GM21390 (cell line): ENCODE results near the gene SLC24A5.

Experiments
- ATAC-seq: cut with Tn5 transposase; IDR thresholded peaks from one replicate; pipeline ENCODE4 v1.9.1; 2021; ENCODE audit not compliant: unreplicated experiment

Gene SLC24A5

DNA sequence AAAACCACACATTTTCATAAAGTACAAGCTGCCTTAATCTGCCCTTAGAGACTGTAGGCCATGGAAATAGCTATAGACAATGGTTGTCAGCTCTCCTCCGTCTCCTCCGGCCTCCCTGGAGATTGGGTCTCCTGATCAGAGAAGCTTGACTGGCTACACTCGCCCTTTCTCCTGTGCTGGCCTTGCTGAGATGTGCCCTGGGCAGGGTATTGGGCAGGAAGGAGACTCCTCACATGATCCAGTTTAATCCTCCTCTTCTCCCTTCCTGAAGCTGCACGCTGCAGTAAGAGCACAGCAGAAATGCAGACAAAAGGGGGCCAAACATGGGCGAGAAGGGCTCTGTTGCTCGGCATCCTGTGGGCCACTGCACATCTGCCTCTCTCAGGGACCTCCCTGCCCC is at the start of gene SLC24A5:
SLC24A5 (plus strand) TSS at position 246 of the 400 bp plus-strand sequence; CDS start at position 301, 55 bp downstream.
- no peak for ATAC-seq

DNA sequence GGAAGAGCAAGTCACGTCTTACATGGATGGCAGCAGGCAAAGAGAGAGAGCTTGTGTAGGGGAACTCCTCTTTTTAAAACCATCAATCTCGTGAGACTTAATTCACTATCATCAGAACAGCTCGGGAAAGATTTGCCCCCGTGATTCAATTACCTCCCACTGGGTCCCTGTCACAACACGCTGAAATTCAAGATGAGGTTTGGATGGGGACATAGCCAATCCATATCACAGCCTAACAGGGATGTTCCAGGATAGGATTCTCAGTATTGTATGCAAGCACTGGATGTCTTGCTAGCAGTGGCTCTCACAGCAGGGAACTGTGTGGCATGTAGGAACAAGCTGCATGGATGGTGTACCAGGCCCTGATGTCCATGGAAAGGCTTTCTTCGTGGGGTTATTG is 47.8 kb upstream of the SLC24A5 start:
- no peak for ATAC-seq

DNA sequence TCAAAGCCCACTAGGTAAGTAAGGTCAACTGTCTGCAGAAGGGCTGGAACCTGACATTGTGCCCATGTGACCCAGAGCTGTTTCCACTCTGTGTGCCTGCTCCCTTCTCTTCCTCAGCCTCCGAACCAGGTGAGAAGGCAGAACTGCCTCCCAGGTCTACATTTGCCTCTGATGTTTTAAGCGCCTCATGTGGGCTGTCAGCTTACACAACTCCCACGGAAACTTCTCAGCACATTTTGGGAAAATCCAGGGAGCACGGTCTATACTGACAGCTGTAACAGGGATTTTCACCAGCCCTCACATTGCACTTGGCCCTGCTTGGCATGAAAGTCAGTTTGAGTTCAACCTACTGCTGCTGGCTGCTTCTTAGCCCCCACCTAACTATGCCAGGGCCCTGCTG is 46.9 kb upstream of the SLC24A5 start:
- ATAC-seq, result no peak

DNA sequence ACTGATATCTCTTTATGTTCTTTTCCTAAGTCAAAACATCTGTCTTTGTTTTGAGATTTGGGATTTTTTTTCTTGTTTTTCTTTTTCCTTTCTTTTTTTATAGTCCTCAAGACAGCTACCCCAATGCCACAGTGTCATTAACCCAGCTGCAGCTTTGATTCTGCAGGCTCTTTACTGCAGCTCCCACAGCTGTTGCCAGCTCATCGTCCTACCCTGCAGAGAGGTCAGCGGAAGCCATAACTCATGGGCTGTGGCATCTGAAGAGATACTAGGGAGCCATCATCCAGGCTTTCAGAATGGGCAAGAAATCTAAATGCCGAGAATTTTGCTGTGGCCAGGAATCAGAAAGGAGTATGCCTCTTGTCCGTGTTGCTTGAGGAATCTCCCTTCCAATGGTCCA is 44.3 kb upstream of the SLC24A5 start:
- ATAC-seq, result no peak

DNA sequence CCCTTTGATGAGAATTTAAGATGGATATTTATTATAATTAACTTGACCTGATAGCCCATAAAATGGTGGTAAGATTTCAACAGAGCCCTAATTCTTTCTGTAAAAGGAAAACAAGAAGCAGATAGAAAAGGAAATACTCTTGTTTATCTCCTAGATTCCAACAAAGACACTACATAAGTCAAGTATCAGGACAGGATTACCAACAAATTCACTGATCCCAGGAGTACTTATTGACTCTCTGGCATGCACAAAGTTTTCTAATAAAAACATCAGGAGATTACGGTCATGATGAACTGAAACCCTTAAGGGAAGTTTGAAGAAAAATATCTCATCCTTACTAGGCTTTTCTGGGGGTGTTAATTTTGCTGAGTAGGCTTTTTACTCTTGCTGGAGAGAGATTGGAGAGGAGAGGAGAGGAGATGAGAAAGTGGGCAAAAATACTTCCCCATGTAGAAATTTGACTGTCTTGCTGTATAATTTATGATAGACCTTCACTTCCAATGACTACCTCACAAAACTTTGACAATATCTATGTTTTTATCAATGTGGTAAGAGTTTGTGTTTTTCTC is 43.1 kb upstream of the SLC24A5 start:
- ATAC-seq, result no peak

DNA sequence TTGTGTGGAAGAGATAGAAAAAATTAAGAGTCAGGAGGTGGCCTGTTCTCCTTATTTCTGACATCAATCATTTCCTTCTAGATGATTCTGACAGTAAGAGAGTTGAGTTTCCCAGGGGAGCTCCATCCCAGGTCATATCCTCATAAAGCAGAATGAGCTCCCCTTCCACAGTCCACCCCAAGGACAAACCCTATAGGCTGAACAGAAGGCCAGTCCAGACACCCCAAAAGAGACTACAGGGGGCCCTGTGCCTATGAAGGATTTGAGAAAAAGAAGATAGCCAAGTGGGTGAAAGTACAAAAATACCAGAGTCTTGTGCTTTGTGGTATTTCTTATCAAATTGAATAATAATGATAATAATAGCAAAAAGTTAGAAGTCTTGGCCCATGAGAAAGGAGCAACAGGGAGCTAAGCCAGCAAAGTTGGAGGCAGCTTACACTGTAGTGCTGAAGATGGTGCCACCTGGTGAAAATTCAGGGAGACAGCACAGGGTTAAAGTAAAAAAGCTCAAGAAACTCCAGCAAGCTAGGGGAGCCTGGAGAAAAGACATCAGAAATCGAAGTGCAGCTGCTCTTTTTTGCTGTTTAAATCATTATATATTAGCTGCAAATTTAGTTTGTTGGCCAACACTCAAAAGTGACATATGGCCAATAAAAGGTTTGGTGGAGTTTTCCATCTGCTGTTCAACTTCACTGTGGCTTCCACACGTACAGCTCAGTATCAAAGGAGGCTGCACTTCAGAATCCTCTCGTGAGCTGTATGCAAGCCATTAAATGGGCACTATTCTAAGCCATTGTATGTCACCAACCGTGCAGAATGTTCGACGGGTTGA is 35.8 kb upstream of the SLC24A5 start:
- no peak for ATAC-seq

DNA sequence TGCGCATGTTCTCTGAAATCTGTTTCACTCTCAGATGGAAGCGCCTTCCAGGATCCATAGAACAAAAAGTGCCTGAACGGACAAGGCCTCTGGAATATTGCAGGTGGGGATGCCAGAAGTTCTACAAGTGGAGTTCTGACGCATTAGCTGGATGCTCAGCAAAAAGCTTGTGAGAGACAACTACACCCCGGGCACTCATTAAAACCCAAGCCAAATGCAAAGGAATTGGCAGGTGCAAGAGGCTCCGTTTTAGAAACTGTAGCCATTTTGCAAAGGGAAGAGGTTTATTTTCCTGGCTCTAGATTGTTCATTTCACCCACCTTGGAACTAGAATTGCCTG is 35.2 kb upstream of the SLC24A5 start:
- ATAC-seq, result no peak

DNA sequence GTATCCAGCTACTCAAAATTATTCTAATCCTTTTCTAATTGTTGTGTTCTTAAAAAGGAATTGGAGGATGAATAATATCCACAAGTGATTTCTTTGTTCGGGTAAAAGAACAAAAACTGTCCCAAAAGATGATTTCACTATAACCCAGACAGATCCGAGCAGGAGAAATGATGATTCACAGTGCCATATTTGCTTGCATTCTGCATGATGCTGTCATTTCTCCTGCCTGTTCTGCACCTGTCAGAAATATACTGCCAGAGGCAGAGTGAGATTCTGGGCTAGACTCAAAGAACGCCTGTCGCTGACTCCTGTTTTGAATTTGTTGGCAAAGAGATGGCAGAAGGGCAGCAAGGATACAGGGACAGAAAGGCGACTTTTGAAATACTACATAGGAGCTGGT is 34.7 kb upstream of the SLC24A5 start:
- ATAC-seq, result no peak

DNA sequence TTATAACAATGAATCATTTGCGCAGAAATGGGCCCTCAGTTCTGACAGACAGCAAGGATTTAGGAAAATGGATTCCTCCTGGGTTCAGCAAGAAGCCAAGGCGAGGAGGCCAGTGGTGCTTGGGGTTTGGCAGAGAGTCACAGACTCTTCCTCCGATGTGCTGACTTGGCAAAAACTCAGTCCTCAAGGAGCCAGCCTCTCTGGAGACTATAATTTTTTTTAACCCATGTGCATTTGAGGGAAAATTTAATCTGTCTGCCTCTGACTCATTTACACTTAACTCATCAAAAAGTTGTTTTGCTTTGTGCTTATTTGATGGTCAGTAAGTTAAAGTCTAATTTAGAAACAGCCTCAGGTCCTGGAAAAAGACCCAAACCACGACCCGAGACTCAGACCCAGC is 34.2 kb upstream of the SLC24A5 start:
- no peak for ATAC-seq

DNA sequence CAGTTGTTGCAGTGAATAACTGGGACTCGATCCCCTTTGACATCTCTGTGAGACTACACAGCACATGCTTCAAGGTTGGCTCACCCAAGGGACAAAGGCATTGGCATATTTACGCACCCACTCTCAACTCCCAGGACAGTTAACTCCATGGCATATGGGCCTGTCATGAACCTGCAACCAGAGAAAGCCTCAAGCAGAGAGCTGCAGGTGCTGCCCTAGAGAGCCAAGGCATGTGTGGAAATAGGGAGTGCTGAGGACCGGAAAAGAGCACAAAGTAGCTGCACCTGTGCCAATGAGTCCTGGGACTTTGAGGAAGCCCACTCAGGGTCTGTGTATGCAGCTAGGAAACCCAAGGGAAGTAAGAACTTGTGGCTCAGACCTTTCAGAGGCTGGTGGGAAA is 32.9 kb upstream of the SLC24A5 start:
- ATAC-seq, result no peak

DNA sequence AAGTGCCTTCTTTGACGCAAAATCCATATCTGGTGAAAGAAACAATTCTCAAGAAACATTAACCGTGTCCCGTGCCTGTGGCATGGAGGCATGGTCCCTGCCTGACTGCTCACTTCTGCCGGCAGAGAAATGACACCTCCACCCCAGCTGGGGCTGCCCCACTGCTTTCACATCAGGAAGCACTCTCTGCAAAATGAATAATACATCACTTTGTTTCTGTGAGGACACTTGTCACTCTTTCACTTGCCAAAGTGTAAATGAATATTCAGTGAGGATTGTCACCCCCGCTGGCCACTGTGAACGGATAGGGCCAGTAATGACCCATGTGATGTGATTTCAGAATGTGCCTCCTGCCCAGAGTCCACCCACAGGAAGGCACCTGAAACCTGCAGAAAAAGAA is 31.1 kb upstream of the SLC24A5 start:
- ATAC-seq, result no peak

DNA sequence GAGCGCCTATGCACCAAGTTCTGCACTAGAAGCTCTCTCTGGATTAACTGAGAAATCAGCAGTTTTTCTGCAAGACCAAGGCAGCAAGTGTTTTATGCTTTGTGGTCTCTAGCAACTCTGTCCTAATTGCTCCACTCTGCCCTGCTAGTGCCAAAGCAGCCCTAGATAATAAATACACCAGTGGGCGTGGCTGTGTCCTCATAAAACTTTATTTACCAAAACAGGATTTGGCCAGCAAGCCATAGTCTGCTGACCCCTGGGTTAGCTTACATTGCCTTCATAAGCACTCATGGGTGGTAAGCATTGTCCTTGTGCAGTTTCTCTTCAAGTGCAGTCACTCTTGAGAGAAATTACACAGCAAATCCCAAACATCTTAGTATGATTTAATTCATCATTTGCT is 30.7 kb upstream of the SLC24A5 start:
- ATAC-seq, result no peak

DNA sequence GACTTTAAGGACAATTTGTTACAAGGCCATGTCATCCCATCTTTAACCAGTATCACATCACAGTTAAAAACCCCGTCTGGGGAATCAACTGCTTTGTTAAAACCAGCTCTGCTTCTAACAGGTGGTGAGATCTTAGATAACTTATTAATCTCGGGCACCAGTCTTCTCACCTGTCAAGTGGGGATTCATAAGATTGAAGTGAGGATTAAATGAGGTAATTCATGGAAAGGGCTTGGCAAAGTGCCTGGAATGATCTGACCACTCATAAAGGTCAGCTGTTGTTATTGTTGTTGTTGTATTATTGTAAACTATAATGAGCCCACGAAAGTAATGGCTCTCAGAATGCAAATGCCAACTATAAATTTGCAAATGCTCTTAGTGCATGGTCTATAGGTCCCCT is 30.1 kb upstream of the SLC24A5 start:
- ATAC-seq, result no peak

DNA sequence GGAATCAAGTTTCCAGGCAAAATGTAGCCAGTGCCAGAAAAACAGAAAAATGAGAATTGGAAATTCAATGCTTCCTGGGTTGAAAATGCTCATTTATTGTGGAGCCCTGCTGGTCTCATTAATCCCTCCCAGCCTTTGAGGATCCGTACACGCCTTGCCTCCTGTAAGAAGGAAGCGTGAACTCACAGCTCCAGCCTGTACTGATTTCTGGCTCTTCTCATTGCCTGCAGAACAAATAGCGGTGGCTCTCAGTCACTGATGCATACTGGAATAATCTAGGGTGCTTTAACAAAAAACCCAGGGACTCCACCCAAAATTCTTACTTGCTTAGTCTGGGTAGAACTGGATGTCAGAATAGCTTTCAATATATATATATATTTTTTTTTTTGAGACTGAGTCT is 29.3 kb upstream of the SLC24A5 start:
- ATAC-seq, result no peak

DNA sequence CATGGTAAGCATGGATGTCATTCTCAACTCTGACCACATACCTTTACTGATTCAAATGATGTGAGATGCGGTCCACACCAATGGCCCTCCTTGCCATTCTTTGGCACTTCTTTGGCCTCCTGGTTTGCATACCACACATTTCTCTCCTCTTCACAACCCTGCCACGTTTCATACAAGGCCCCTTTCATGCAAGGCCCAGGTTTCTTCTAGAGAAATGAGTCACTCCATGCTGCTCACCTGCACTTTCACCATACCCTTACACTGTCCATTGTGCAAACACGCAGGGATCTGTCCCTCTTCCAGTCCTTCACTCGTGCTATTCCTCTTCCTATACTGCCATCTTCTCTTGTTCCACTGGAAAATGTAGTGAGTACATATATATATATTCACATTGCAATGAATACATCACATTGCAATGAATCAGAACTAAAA is 24.4 kb upstream of the SLC24A5 start:
- ATAC-seq, result peak; percentile 91

DNA sequence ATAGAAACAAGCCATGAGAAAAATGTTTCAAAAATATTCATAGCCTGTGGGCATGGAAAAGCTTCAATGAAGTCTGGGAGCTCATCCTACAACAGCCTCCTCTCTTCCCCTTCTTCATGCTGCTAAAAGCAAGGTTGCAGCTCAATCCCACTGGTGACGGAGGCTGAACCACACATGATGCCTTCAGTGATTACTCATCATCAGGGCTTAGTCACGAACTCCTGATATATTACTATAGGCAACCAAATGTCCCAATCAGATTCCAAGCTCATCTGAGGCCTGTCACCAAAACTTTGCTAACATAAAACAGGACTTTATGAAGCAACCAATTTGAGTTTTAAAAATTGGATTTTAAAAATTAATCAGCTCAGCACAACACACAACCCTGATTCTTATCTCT is 24.0 kb upstream of the SLC24A5 start:
- no peak for ATAC-seq

DNA sequence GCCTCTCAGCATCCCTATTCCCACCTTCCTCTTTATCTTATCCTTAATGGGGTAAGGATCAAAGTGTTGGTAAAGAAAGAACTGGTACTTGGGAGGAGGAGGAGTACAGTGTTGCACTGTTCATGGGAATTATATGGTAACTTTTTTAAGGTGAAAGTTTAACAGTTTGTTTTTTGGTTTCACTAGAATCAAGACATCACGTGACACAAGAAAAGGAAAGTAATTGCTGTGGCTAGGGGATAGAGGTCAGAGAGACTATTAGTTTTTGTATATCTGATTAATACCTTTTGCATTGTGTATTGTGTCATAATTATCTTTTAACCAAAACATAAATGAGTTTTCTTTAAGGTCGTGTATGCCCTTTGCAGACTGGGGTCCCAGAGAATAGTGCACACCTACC is 23.5 kb upstream of the SLC24A5 start:
- ATAC-seq, result no peak

DNA sequence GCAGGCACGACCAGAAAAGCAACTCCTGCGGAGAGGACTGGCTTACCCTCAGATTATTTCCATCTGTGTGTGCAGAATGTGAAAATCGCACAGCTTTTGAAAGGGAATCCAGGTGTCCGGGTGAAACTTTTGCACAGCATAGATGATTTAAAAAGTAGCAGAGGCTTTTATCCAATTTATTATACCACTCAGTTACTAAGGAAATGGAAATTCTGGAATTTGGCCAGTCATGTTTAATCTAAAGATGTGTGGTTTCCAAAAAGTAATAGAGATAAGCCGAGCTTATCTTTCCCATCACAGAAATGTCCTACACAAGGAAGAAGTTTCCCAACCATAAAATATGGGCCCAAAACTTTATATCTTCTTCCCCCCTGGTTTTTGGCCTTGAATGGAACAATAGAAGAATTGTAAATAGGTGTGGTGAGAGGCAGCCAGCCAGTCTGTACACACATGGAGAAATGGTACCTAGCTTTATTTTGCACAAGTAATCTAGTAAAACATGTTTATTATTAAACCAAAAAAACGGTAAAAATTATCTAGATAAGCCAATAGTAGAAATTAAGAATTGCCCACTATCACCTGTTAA is 19.3 kb upstream of the SLC24A5 start:
- ATAC-seq, result no peak

DNA sequence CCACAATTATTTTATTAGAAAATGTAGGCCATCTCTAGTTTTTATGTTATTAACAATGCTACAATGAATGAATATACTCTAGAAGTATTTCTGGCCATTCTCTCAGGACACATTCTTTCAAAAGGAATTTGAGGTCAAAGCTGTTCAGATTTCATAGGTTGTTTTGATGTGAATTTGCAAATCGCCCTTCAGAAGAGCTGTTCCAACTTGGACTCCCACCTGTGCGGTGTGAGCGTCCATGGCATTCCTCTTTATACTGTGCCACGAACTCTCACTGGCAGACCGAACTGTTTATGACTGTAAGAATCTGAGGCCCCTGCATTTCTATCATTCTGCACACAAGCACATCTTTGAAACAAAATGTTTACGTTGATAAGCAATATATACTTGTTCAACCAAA is 18.6 kb upstream of the SLC24A5 start:
- ATAC-seq, result no peak

DNA sequence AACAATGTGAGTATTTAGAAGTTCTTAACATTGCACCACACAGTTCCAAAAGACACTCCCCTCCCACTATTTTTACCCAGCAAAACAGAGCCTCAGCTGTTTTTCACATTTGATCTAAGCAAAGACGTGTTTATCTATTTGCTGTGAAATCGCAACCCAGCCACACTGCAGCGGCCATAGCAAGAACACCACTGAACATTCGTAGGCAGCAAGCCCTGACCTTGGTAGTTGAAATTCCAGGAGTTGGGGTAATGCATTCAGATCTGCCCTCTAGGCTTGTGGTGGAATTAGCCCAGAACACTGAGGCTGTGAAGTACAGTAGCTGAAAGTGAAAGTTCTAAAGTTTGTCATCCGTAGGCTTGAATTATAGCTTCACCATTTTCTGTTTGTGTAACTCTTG is 17.1 kb upstream of the SLC24A5 start:
- ATAC-seq, result no peak

DNA sequence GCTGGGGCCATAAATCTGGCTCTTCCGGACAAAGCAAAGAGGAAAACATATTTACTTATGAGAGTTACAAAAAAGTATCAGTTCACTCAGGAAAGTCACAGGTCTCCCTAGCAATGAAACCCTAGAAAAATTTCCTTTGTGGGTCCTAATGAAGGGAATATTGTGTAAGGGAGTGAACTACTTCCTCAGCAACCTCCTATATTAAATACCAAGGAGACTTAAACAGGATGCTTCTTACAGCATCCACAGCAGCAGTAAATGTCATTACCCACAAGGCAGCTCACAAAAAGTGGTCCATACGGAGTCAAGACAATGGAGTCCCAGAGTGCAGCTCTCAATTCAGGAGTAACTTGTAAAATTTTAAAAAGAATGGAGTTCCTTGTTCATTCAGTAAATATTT is 14.9 kb upstream of the SLC24A5 start:
- ATAC-seq, result no peak

DNA sequence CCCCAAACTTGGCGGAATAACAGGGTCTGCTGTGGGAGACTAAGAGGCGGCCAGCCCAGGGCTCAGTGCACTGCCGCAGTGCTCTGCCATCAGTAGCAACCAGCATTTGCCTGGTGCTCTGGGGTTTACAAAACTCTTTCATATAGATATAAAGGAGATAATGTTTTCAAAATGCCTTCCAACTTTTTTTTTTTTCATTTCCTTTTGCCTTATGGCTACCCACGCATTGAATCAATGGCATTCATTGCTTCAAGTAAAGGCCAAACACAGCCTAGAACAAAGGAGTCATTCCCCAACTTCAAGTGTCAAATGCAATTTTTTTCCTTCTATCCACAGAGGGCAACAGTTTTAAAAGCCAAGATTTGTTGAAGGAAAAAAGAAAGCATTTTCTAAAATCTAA is 11.6 kb upstream of the SLC24A5 start:
- no peak for ATAC-seq
